Memory B cell (primary cell): ENCODE results near the gene SSPN.

Experiments used
- ATAC-seq: fragments of 150-1000 bp; cut with Tn5 transposase; 2 replicates; pipeline ENCODE4 v1.10.0; 2021; ENCODE audit warnings: low read depth, mild to moderate bottlenecking, moderate library complexity
- DNase-seq, 2 donors: peaks; one replicate each; pipeline ENCODE4 v3.0.0; 2022; ENCODE audit warnings: low spot score in 2 of 2
- H3K27ac Mint-ChIP-seq: one replicate; pipeline ENCODE4 v1.8.0; 2022; ENCODE audit warnings: mild to moderate bottlenecking, moderate library complexity, mixed read lengths
- H3K27me3 Mint-ChIP-seq: one replicate; pipeline ENCODE4 v1.8.0; 2022; ENCODE audit warnings: mixed read lengths
- H3K36me3 Mint-ChIP-seq: one replicate; pipeline ENCODE4 v1.8.0; 2022; ENCODE audit warnings: mild to moderate bottlenecking, mixed read lengths
- H3K4me1 Mint-ChIP-seq: one replicate; pipeline ENCODE4 v1.8.0; 2022; ENCODE audit warnings: mixed read lengths
- H3K4me3 Mint-ChIP-seq: one replicate; pipeline ENCODE4 v1.8.0; 2022; ENCODE audit warnings: mild to moderate bottlenecking, moderate library complexity, mixed read lengths
- H3K9me3 Mint-ChIP-seq: one replicate; pipeline ENCODE4 v1.8.0; 2022; ENCODE audit warnings: mixed read lengths

The SSPN gene

DNA sequence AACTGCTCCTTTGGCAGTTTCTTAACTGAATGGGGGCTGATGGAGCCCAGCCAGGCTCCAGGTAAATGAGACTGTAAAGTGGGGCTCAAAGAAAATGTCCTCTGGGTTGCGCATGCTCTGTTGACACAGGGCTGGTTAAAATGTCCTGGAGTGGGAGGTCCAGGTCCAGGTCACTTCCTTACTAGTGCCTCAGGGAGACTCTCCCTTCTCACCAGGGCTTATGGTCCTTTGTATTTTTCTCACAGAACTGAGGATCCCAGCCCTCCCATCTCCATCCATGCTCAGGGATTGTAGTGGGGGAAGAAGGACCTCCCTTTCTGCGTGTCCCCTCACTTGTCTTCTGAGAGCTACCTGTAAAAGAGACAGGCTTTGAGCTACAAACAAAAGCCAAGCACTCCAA lies 77.5 kb downstream of the SSPN start:
- Mint-ChIP-seq H3K4me3 (no peak overlapping the region), H3K27ac (no peak overlapping the region), H3K4me1 (peaks cover 28% of the 10 kb centered on the region), H3K9me3 (no peaks in the 10 kb centered on the region), H3K27me3 (no peaks in the 10 kb centered on the region), H3K36me3 (no peaks in the 10 kb centered on the region)
- no peak for DNase-seq
- ATAC-seq, result no peak

GRCh38 chr12:26273811-26274210 lies 78.4 kb downstream of the SSPN start:
- H3K9me3 Mint-ChIP-seq, result no peaks in the 10 kb centered on the region
- H3K4me3 Mint-ChIP-seq, result no peak overlapping the region
- H3K27ac Mint-ChIP-seq, result peak overlapping the region; percentile 54
- DNase-seq (no peak), ATAC-seq (no peak)
- H3K27me3 Mint-ChIP-seq, result no peaks in the 10 kb centered on the region
- no peaks in the 10 kb centered on the region for H3K36me3 Mint-ChIP-seq
- peaks cover 32% of the 10 kb centered on the region for H3K4me1 Mint-ChIP-seq

DNA sequence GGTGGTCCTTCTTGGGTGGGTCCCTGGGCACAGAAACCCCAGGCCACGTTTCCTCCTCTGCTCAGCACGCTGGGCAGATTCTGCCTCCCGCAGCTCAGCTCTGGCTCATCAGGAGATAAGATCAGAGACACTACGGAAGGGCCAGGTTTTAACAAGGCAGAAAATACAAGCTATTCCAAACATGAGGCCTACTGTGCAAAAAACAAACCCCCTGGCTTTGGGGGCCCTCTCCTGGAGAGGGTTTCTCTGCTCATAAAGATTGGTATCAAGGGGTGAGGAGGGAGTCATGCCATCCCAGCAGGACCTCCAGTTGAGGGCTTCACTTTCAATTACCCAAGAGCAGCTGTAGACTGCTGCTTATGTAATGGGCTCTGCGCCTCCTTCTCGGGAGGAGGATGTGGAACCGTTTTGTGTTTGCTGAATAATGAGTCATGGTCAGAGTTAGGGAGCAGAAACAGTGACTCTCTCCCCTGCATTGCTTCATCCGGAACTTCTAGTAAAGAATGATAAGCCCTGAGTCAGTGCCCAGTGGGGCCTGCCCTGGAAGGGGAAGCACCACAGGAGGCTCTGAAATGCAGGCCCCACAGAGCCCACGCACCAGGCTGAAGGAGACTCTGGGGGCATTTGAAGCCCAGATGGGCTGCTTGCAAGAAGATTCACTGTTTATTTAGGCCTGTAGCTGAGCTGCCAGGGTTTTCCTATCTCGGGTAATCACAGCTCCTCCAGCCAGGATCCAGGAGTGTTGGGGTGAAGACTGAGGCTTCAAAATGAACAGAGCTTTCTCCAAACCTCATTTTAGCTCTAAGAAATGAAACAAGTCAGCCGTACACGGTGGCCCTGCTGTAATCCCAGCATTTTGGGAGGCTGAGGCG lies 79.3 kb downstream of the SSPN start:
- ATAC-seq, result peak; percentile 84
- Mint-ChIP-seq H3K4me3 (no peak overlapping the region), H3K27ac (peak overlapping the region; percentile 54), H3K9me3 (no peaks in the 10 kb centered on the region), H3K27me3 (no peaks in the 10 kb centered on the region), H3K36me3 (peaks cover 2% of the 10 kb centered on the region), H3K4me1 (peaks cover 37% of the 10 kb centered on the region)
- DNase-seq, result peak in 1 of 2 donors; percentile 21

- Mint-ChIP-seq H3K9me3 (no peaks in the 10 kb centered on the region), H3K27me3 (no peaks in the 10 kb centered on the region), H3K27ac (no peak overlapping the region), H3K36me3 (peaks cover 2% of the 10 kb centered on the region), H3K4me3 (no peak overlapping the region), H3K4me1 (peaks cover 37% of the 10 kb centered on the region)
- no peak for DNase-seq
- no peak for ATAC-seq
Observed at GRCh38 chr12:26275313-26276131, 80.1 kb downstream of the SSPN start.

- H3K9me3 Mint-ChIP-seq, result no peaks in the 10 kb centered on the region
- no peaks in the 10 kb centered on the region for H3K27me3 Mint-ChIP-seq
- peaks cover 2% of the 10 kb centered on the region for H3K36me3 Mint-ChIP-seq
- DNase-seq (no peak), ATAC-seq (no peak)
- H3K27ac Mint-ChIP-seq, result no peak overlapping the region
- peaks cover 33% of the 10 kb centered on the region for H3K4me1 Mint-ChIP-seq
- H3K4me3 Mint-ChIP-seq, result no peak overlapping the region
Observed at GRCh38 chr12:26276709-26277108, 81.3 kb downstream of the SSPN start.

DNA sequence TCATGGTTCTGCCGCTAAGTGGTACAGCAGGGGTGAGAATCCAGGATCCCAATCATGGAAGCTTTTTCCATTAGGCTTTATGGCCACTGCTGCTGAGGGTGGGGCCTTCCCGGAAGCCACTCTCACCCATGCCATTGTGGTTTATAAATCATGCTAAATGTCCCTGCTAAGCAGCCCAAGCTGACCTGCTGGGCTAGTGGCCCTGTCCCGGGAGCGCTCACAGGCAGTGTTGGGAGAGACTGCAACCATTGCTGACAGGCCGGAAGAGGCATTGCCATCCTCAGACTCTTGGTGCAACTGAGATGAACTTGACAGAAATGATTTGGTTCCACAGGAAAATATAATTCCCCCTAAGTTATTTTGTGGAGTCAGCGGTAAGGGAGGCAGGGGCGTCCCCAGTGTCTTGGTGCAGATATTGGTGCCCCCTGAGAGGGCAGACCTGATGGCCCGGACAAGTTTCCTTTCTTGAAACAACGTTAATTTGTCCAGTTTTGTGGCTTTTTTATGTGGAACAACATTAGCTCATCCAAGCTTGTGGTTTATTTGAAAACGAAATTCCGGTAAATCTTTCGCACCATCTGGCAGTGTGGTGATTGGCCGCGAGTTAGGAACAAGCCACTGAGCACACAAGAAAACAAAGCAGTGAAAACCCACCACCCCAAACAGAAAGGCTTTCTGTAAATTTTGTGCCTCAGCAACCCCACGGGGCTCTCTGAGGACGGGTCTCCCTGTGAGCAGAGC lies 82.3 kb downstream of the SSPN start:
- Mint-ChIP-seq H3K9me3 (no peaks in the 10 kb centered on the region), H3K27ac (no peak overlapping the region), H3K36me3 (peaks cover 2% of the 10 kb centered on the region), H3K27me3 (no peaks in the 10 kb centered on the region), H3K4me3 (no peak overlapping the region), H3K4me1 (peaks cover 29% of the 10 kb centered on the region)
- DNase-seq, result no peak
- no peak for ATAC-seq

- Mint-ChIP-seq H3K4me1 (peaks cover 33% of the 10 kb centered on the region), H3K9me3 (no peaks in the 10 kb centered on the region), H3K27ac (no peak overlapping the region), H3K36me3 (peaks cover 3% of the 10 kb centered on the region), H3K27me3 (no peaks in the 10 kb centered on the region), H3K4me3 (no peak overlapping the region)
- no peak for DNase-seq
- ATAC-seq, result no peak
Observed at GRCh38 chr12:26278266-26278665, 82.9 kb downstream of the SSPN start.

DNA sequence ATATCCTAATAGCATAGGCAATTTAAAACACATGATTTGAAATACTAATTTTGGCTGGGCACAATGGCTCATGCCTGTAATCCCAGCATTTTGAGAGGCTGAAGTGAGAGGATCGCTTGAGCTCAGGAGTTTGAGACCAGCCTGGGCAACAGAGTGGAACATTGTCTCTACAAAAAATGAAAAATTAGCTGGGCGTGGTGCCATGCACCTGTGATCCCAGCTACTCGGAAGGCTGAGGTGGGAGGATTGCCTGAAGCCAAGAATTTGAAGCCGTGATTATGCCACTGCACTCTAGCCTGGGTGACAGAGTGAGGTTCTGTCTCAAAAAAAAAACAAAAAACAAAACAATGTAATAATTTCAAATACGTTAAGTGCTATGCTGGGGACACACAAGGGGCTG lies 83.3 kb downstream of the SSPN start:
- ATAC-seq (no peak), DNase-seq (no peak)
- Mint-ChIP-seq H3K36me3 (peaks cover 3% of the 10 kb centered on the region), H3K9me3 (no peaks in the 10 kb centered on the region), H3K27ac (no peak overlapping the region), H3K4me1 (peaks cover 32% of the 10 kb centered on the region), H3K4me3 (no peak overlapping the region), H3K27me3 (no peaks in the 10 kb centered on the region)

DNA sequence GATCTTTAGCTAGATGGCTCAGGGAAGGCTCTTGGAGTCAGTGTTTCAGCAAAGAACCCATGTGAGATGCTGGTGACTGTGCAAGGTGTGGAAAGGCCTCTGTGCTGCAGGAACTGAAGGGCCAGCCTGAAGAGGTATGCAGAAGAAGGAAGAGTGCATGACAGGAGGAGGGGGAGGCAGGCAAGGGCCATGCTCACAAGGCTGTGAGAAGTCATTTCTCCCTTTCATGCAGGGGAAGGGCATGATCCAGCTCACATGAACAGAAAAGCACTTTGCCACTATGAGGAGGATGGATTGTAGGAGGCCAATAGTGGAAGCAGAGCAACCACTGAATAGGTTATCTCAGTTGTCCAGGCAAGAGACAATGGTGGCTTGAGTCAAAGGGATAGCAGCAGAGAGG lies 83.7 kb downstream of the SSPN start:
- Mint-ChIP-seq H3K27ac (no peak overlapping the region), H3K4me1 (peaks cover 28% of the 10 kb centered on the region), H3K36me3 (peaks cover 3% of the 10 kb centered on the region), H3K27me3 (no peaks in the 10 kb centered on the region), H3K4me3 (no peak overlapping the region), H3K9me3 (no peaks in the 10 kb centered on the region)
- ATAC-seq, result no peak
- no peak for DNase-seq

DNA sequence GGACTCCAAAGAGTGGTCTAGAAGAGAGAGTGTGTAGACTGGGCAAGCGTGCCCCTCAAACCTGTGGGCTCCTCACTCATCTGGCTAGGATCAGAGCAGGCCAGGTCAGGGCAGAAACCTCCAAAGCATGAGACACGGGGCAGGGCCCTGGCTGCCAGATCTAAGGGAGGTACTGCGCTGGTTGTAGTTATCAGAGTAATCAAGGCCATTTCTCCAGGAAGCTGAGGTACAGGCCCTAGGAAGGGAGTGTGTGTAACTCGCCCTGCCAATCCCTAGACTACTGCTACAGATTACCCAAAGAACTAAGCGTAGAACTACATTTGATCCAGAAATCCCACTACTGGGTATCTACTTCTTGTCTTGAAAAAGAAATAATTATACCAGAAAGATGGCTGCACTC lies 84.5 kb downstream of the SSPN start:
- H3K4me1 Mint-ChIP-seq, result peaks cover 21% of the 10 kb centered on the region
- no peak for DNase-seq
- H3K9me3 Mint-ChIP-seq, result no peaks in the 10 kb centered on the region
- H3K27me3 Mint-ChIP-seq, result no peaks in the 10 kb centered on the region
- H3K36me3 Mint-ChIP-seq, result peaks cover 3% of the 10 kb centered on the region
- no peak overlapping the region for H3K4me3 Mint-ChIP-seq
- no peak for ATAC-seq
- H3K27ac Mint-ChIP-seq, result no peak overlapping the region

GRCh38 chr12:26280869-26281268 lies 85.5 kb downstream of the SSPN start:
- Mint-ChIP-seq H3K27ac (no peak overlapping the region), H3K4me3 (no peak overlapping the region), H3K9me3 (no peaks in the 10 kb centered on the region), H3K4me1 (peaks cover 21% of the 10 kb centered on the region), H3K27me3 (no peaks in the 10 kb centered on the region), H3K36me3 (peaks cover 6% of the 10 kb centered on the region)
- ATAC-seq, result no peak
- DNase-seq, result no peak

- Mint-ChIP-seq H3K4me3 (no peak overlapping the region), H3K27me3 (no peaks in the 10 kb centered on the region), H3K9me3 (no peaks in the 10 kb centered on the region), H3K4me1 (peaks cover 21% of the 10 kb centered on the region), H3K36me3 (peaks cover 6% of the 10 kb centered on the region), H3K27ac (no peak overlapping the region)
- no peak for ATAC-seq
- DNase-seq, result no peak
Observed at GRCh38 chr12:26281320-26281719, 85.9 kb downstream of the SSPN start.

DNA sequence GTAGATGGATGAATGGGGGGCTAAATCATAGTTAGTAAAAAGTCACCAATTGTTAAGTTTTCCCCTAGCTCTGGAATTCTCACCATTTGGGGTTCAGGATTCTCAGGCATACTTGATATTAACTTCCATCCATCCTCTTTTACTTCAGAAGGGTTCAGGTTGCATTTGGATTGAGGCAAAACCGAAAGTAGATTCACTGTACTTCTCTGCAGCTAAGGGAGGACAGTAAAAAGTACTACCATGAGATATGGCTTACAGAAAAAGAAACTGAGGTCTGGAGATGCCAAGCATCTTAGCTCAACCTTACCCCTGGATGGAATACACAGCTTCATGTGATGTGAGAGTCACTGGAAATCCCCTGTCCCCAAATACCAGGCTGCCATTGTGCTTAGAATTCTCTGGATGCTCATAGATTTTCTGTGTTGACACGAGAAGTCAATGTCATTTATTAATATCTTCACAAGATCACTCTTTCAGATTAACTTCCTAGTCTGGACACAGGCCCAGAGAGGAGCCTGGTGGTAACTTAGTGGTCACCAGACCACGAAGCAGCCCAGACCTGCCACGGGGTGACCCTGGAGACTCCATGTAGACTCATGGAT lies 87.1 kb downstream of the SSPN start:
- H3K27me3 Mint-ChIP-seq, result no peaks in the 10 kb centered on the region
- peaks cover 7% of the 10 kb centered on the region for H3K36me3 Mint-ChIP-seq
- no peak for DNase-seq
- no peaks in the 10 kb centered on the region for H3K9me3 Mint-ChIP-seq
- H3K4me3 Mint-ChIP-seq, result no peak overlapping the region
- H3K27ac Mint-ChIP-seq, result peak overlapping the region; percentile 42
- no peak for ATAC-seq
- H3K4me1 Mint-ChIP-seq, result peaks cover 21% of the 10 kb centered on the region

DNA sequence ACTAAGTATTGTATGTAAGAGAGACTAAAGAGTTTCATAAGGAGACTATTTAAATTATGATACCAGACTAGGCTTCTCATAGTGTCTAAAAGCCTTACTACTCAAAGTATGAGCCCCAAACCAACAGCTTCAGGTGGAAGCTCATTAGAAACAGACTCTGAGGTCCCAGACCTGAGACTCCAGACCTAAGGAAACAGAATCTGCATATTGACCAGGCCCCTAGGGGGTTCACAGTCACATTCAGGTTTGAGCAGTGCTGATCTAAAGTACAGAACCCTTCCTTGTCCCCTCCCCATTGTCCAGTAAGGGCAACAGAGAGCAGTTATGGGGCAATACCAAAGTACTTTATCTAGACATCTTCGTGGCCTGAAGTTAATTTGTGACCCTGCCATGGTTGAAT lies 87.7 kb downstream of the SSPN start:
- Mint-ChIP-seq H3K27me3 (no peaks in the 10 kb centered on the region), H3K27ac (peak overlapping the region; percentile 42), H3K4me3 (no peak overlapping the region), H3K4me1 (peaks cover 18% of the 10 kb centered on the region), H3K36me3 (peaks cover 7% of the 10 kb centered on the region), H3K9me3 (no peaks in the 10 kb centered on the region)
- DNase-seq, result no peak
- no peak for ATAC-seq
